GM11168 (cell line): Measurements from ENCODE around the gene SCIN.
"Not testable (repeated sequence)": the region's sequence is repeated elsewhere in the genome, so short reads cannot be mapped to it uniquely, and the experiment has no call there.

Source experiments
- in situ Hi-C: fragments of 300-500 bp; cut with MboI; formaldehyde crosslinking; loops from one replicate; pipeline ENCODE4 v1.12.0; 2022; ENCODE audit warnings: low sequenced_read_pairs; ENCODE audit not compliant: unreplicated experiment

SCIN gene

DNA sequence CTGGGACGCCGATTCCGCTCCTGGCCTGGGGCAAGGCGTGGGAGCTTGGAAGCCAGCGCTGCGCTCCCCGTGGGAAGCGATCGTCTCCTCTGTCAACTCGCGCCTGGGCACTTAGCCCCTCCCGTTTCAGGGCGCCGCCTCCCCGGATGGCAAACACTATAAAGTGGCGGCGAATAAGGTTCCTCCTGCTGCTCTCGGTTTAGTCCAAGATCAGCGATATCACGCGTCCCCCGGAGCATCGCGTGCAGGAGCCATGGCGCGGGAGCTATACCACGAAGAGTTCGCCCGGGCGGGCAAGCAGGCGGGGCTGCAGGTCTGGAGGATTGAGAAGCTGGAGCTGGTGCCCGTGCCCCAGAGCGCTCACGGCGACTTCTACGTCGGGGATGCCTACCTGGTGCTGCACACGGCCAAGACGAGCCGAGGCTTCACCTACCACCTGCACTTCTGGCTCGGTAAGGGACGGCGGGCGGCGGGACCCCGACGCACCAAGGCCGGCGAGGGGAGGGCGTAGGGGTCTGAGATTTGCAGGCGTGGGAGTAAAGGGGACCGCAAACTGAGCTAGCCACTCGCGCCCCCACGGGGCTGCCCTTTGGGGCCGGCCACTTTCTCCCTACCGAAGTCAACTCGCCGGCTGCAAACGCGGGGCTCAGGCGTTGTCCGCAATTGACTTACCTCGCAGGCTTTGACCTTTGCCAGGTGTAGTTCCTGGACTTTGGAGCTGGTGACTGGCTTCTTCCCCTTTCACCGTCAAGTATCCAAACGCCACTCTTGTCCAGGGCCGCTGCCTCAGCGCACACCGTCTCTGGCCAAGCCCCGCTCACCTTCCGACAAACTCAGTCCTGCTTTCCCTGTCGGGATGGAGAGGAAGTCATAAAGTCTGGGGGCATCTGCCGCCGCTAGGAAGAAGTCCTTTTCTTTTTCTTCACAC lies at the start of gene SCIN:
SCIN (plus strand) TSS at position 187 of the 928 bp plus-strand sequence; CDS start at position 254, 67 bp downstream.
- in situ Hi-C loops, result no loop called here

DNA sequence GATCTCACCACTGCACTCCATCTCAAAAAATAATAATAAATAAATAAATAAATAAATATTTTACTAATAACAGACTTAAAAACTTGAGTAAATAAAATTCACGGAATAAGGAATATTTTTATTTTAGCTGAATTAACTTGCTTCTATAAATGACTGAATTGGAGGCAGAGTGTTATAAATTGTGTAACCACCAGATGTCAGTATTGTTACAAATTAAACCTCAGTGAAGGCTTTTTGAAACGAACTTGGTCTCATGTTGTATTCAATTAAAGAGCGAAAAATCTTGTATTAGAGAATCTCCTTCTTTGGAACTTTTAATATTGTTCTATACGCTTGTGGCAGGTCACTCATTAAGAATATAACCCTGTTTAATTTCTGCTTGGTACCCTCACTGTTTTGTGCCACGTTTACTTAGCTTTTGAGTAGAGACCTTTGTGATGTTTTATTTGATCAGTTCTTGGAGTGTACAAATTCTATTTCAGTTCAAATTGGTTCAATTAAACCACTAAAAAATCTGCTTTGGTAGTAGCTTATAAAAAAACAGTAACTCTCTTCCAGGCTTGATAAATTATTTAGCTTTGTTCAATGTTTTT lies 45.6 kb upstream of the SCIN start:
- in situ Hi-C loops, result loop anchor here (5.0 kb wide), 1 partner anchor 102 kb away; no protein-coding TSS in a partner anchor

DNA sequence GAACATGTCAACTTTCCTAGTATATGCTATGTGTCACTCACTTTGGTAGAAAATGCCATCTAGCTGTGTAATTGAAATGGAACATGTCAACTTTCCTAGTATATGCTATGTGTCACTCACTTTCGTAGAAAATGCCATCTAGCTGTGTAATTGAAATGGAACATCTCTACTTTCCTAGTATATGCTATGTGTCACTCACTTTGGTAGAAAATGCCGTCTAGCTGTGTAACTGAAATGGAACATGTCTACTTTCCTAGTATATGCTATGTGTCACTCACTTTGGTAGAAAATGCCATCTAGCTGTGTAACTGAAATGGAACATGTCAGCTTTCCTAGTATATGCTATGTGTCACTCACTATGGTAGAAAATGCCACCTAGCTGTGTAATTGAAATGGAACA lies 43.8 kb upstream of the SCIN start:
- in situ Hi-C loops, result not testable (repeated sequence)

DNA sequence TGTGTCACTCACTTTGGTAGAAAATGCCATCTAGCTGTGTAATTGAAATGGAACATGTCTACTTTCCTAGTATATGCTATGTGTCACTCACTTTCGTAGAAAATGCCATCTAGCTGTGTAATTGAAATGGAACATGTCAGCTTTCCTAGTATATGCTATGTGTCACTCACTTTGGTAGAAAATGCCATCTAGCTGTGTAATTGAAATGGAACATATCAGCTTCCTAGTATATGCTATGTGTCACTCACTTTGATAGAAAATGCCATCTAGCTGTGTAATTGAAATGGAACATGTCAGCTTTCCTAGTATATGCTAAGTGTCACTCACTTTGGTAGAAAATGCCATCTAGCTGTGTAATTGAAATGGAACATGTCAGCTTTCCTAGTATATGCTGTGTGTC lies 42.9 kb upstream of the SCIN start:
- in situ Hi-C loops, result not testable (repeated sequence)

DNA sequence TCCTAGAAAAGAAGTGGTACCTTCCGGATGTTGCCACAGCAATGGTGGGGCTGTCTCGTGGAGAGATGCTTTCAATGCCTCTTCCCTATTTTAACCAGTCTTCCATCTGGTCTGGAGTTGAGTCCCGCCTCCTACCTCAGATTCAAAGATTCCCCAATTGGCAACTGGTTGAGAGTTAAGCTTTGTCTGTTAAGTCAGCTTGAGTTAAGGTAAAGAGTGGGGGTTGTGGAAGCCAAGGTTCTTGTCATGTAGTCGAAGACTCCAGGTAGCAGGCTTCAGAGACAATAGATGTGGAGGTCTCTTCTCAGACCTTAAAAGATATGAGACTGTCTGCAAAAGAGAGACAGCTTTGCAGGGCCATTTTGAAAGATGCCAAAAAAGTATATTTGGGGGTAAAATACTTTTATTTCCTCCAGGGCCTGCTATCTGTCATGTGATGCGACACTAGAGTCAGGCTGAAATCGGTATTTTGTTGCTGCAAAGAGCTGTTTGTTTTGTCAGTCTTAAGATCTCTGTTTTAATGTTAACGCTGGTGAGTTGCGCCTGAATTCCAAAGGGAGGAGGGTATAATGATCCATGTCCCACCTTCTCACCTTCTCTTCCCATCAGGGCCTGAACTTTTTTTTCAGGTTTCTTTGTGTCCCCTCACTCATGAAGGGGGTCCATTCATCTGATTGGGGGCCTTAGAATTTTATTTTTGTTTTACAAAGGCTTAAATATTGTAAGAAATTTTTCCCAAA lies 40.4 kb upstream of the SCIN start:
- in situ Hi-C loops, result no loop called here

DNA sequence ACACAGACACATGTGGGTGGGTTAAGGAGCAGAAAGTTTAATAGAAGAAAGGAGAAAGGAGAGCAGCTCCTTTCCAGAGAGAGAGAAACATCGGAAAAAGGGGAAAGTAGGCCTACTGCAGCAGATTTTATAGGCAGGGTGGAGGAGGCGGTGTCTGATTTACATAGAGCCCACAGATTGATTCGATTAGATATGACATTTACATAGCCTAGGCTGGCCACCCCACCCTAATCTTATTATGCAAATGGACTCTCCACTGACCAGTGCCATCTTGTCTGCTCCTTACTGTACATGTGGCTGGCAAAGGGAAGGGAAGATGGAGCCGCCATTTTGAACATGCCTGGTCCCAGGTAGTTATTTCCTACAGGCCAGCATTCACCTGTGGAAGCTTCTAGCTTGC lies 38.7 kb upstream of the SCIN start:
- in situ Hi-C loops, result no loop called here

DNA sequence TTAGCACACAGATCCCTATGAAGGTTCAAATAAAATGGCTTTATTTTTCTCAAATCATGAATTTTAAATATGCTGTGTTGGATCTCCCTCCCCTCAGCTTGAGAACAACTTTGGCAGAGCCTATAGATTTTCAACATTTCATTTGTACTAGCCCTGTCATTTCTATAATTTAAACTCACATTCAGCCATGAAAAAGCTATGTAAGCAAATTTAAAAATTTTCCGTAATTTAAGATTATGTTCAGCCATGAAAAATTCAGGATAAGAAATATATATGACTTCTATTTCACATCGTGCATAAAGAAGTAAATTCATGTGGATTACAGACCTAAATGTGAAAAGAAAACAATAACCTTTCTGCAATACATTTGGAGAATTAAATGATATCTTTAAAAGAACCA lies 36.5 kb upstream of the SCIN start:
- in situ Hi-C loops, result no loop called here

DNA sequence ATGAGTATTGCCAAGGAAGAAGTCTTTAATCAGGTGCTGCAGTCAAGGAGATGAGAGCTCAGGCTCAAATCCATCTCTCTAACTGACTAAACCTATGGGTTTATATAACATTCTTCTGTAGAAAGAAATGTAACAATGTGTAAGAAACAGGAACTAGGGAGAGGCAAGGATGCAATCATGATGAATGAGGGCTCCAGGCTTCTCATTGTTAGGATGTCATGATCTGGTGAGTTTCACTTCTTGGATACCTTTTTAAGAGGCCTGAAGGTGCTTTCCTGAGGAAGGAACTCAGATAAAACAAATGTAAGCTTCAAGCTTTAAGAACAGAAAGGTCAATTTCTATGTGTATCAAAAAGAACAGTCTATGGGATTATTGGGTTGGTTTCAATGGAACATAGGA lies 30.8 kb upstream of the SCIN start:
- in situ Hi-C loops, result no loop called here

DNA sequence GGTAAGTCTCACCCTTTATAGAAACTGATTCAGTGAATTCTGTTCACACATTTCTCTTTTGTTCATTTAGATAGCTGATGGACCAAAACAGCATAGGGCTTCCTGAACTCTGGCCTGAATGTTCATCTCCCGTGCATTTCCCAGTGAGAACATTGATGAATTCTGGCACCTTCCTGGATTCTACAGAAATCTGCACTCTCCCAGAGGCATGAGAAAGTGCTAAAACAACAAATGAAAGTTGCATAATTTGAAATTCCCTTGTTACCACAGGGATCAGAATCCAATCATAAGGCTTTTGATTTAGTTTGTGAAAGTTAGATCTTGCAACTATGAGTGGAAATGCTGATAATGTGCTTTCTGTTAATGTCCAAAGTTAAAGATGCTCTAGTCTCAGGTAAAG lies 29.7 kb upstream of the SCIN start:
- in situ Hi-C loops, result no loop called here

DNA sequence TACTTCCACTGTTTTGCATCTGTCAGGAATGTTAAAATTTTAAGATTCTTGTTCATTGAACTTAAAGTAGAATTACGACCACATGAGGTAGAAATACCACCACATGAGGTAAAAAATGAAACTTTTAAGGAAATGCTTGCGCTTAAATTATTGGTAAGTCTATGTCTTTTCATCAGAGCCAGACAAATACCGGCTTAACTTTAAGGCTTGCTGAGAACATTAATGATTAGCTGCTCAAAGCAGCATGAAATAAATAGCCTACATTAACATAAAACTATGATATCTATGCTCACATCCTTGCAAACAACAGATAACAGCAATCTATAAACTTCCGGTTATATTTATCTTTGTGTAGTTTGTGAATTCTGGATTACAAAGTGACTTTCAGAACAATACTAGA lies 26.9 kb upstream of the SCIN start:
- in situ Hi-C loops, result no loop called here

DNA sequence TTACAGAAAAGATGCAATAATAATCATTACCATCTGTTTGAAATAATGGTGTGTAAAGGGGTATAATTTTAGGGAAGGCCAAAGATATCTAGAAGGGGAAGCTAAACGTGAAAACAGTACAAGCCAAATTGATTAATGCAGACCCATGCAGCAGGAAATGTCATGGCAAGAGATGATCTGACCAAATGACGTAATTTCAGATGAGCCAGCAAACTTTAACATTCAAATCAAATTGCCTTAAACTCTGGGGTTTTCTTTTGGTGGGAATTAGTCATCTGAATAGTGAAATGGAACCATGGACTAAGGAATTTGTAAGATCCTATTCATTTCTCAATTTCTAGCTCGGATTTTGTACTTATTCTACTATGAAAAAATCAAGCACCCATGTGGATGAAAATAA lies 21.4 kb upstream of the SCIN start:
- in situ Hi-C loops, result no loop called here

DNA sequence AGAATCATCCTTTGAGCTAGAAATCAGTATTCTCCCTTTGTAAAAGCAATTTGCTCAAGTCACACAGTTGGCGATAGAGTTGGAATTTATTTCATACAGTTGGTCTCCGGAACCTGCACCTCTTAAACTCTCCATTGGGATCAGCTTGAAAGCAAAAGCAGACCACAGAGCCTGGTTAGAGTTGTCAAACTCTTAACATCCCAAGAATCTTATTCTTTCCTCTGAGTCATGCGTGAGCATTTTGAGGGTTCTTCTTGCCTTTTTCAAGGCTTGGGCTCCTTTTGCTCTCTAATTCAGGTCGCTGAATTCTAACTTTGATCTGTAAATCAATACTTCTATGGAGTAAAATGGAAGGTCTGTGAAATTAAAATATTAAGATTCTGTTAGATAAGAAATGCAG lies 19.6 kb upstream of the SCIN start:
- in situ Hi-C loops, result no loop called here

DNA sequence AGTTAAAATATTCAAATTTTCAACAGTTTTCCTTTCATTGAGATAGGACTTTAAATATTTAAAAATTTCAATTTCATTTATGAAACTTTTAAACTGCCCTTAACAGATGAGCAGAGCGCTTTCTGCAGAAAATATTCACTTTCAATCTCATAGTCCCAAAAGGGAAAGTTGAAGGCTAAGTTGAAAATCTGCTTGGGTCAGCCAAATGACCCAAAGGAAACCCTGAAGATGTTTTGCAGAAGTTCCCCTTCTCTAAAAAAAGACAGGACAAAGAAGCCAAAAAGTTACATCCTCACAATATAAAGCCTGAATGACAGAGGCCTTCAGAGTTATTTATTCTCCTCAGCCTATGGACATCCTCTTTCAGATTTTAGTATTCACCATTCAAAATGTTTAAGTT lies 17.6 kb upstream of the SCIN start:
- in situ Hi-C loops, result no loop called here

DNA sequence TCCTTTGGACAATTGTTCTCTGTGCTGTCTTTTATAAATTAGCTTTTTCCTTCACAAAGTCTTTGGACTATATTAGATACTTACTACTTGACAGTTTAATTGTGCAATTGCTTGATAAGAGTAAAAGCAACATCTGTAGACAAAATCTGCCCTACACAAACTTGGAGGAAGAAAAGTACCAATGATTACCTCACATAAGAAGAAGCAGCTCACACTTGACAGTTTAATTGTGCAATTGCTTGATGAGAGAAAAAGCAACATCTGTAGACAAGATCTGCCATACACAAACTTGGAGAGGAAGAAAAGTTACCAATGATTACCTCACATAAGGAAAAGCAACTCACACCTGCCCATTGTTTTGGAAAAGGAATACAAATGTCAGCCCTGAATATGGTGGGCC lies 17.1 kb upstream of the SCIN start:
- in situ Hi-C loops, result no loop called here

DNA sequence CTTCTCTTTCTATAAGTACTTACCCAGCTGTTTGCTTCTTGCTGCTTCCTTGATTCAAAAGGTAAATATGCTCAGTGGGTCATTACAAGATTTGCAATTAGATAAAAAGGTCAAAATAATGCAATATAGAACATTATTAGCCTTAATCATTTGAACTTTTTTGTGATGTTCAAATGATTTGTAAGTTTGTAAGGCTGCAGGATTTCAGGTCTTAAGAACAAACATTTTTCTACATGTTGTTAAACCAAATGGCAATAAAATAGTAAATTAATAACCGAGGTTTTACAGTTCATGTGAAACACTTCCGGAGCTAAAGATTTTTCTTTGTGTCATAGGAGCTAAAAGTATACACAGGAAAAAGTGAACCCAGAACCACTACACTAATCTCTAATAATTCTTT lies 16.2 kb upstream of the SCIN start:
- in situ Hi-C loops, result no loop called here

DNA sequence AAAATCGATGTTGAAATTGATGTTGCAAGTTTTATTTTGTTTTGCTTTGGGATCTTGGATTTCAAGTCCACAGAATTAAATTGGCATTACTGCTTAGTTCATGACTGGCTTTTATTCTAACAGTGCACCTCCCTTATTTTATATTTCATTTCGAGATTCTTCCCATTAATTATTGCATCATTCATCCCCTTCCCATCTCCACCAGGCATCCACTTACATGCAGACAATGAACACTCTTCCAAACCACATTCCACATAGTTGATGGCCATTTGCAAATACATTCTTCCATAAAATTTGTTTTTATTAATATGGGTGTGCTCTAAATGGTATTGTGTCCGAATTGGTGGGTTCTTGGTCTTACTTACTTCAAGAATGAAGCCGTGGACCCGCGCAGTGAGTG lies 15.6 kb upstream of the SCIN start:
- in situ Hi-C loops, result no loop called here

DNA sequence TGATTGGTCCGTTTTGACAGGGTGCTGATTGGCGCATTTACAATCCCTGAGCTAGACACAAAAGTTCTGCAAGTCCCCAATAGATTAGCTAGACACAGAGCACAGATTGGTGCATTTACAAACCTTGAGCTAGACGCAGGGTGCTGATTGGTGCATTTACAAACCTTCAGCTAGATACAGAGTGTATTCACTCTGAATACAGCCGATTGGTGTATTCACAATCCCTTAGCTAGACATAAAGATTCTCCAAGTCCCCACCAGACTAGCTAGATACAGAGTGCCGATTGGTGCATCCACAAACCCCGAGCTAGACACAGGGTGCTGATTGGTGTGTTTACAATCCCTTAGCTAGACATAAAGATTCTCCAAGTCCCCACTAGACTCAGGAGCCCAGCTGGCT lies 14.8 kb upstream of the SCIN start:
- in situ Hi-C loops, result not testable (repeated sequence)

DNA sequence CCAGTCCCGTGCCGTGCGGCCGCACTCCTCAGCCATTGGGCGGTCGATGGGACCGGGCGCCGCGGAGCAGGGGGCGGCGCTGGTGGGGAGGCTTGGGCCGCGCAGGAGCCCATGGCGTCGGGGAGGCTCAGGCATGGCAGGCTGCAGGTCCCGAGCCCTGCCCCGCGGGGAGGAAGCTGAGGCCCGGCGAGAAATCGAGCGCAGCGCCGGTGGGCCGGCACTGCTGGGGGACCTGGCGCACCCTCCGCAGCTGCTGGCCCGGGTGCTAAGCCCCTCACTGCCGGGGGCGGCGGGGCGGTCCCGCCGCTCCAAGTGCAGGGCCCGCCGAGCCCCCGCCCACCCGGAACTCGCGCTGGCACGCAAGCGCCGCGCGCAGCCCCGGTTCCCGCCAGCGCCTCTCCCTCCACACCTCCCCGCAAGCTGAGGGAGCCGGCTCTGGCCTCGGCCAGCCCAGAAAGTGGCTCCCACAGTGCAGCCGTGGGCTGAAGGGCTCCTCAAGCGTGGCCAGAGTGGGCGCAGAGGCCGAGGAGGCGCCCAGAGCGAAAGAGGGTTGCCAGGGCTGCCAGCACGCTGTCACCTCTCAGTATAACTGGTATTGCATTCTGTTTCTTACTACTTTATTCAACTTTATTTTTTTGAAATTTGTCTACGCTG lies 14.3 kb upstream of the SCIN start:
- in situ Hi-C loops, result not testable (repeated sequence)

DNA sequence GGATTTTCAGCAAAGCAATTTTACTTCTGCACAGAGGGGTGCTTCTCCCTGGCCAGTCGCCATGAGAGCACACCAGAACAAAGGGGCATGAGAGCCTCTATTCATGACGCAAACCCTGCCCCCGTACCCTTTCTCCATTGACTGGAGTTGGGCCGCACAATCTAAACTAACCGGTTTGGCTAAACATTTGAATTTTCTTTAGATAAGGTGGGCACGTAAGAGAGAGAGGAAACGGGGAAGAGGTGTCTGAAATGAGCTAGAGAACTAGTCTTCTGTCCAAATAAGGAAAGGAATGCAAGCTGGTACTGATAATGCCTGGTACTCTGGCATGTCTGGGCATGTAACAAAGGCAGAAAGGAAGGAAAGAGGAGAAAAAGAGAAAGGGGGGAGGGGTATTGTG lies 13.2 kb upstream of the SCIN start:
- in situ Hi-C loops, result no loop called here

DNA sequence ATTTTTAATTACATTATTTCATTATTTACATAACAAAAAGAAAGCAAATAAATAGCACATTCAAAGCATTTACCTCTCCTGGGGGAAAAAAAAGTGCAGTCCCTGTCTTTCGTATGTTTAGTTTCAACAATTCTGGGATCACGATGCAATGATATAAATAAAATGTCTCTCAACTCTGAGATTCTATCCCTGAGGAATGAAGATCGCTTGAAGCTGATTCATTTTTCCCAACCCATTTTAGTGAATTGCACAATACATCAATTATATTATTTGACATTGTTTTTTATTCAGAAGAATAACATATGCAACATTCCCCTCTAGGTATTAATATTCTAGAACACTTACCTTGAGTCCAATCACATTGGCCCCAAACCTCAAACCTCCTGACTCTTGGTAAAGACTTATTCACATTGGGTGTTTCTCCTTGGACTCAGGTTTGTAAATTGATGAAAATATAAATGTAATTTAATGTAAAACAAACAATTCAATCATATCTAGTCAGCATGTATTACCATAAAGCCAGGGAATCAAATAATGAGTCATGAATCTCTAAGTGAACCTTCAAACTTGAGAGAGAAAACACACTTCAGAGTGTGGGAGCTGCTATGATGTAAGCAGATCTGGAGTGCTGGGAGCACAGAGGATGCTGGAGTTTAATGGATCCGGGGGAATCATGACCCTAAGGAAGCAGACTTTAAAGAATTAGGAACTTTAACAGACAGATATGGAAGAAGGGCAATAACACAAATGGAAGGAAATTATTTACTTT lies 5.3 kb upstream of the SCIN start:
- in situ Hi-C loops, result no loop called here
